SH-SY5Y (cell line): ENCODE measurements around the gene C2CD4C.
A peak's percentile ranks its signal among the peaks of the same experiment; 100 is the strongest.

Source experiments
- GATA2 ChIP-seq: IDR thresholded peaks from 2 replicates; pipeline ENCODE4 v1.6.1; 2011; ENCODE audit warnings: mild to moderate bottlenecking, low read depth, low read length
- GATA3 ChIP-seq: IDR thresholded peaks from 2 replicates; pipeline ENCODE4 v1.6.1; 2011; ENCODE audit warnings: low read depth, mild to moderate bottlenecking, low read length, moderate library complexity

Gene C2CD4C

GRCh38 chr19:426725-427445, 17.9 kb upstream of the C2CD4C start:
- TF ChIP-seq GATA2 (peak; percentile 40; the same call in 1 of the 2 replicates), GATA3 (no peak)

- TF ChIP-seq GATA3 = no peak
- no peak for TF ChIP-seq GATA2
Observed at GRCh38 chr19:425056-425455, 16.1 kb upstream of the C2CD4C start.

GRCh38 chr19:424546-424945, 15.6 kb upstream of the C2CD4C start:
- TF ChIP-seq GATA2 = no peak
- TF ChIP-seq GATA3 = no peak

- no peak for TF ChIP-seq GATA2
- TF ChIP-seq GATA3 = no peak
Observed at GRCh38 chr19:423691-424466, 14.9 kb upstream of the C2CD4C start.

GRCh38 chr19:422213-422916, 13.4 kb upstream of the C2CD4C start:
- TF ChIP-seq GATA2 (no peak), GATA3 (no peak)

- no peak for TF ChIP-seq GATA3
- no peak for TF ChIP-seq GATA2
Observed at GRCh38 chr19:419721-420515, 11.0 kb upstream of the C2CD4C start.

GRCh38 chr19:418761-419671, 10.1 kb upstream of the C2CD4C start:
- TF ChIP-seq GATA2 = no peak
- no peak for TF ChIP-seq GATA3

GRCh38 chr19:416416-416815, 7.5 kb upstream of the C2CD4C start:
- TF ChIP-seq GATA3 (no peak), GATA2 (no peak)

GRCh38 chr19:415292-415691, 6.3 kb upstream of the C2CD4C start:
- TF ChIP-seq GATA3 (no peak), GATA2 (no peak)

- TF ChIP-seq GATA3 = no peak
- TF ChIP-seq GATA2 = no peak
Observed at GRCh38 chr19:413756-414420, 4.9 kb upstream of the C2CD4C start.

GRCh38 chr19:412356-413355, 3.7 kb upstream of the C2CD4C start:
- TF ChIP-seq GATA3 (no peak), GATA2 (no peak)

- TF ChIP-seq GATA3 (no peak), GATA2 (no peak)
Observed at GRCh38 chr19:411723-412355, 2.9 kb upstream of the C2CD4C start.
